ENCODE results near the gene OTOL1. TPM values are rescaled to one million over a fixed set of nuclear protein-coding genes. Genes with fewer than 3 reads are reported as not detected.

OTOL1 gene
- polyA plus RNA-seq, 3 donors: not detected

DNA sequence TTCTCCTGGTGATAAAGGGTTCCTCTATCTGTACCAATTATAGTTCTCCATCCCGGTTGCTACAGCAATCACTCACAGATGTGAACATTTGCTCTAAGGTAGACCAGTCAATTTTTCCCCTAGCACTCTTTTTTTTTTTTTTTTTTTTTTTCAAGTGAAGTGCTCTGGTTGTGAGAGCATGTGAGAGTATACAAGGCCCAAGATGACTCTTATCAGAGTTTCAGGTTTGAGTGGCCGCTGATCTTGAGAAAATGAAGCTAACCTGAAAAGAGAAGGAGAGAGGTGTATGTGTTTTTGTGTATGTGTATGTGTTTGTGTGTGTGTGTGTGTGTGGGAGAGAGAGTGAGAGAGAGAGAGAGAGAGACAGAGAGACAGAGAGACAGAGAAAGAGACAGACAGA is 44.4 kb upstream of the OTOL1 start:
- no peak overlapping the region for H3K9ac ChIP-seq (ENCODE audit: insufficient read depth, low read length, poor library complexity, severe bottlenecking)
- intact Hi-C loops (cut with micrococcal nuclease): no loop called here
- H3K4me3 Mint-ChIP-seq: no peak overlapping the region
- DNase-seq: no peak
- 100% methylated on average over 1 of the region's 2 CpGs for WGBS (ENCODE audit: insufficient coverage)
- no peaks in the 10 kb centered on the region for H3K36me3 ChIP-seq (replicated peaks in 1 of 2; ENCODE audit: control insufficient read depth in 1 of 2, insufficient read depth in 2 of 2, low read length in 2 of 2)
- H3K79me2 ChIP-seq (ENCODE audit: insufficient read depth, low read length): no peaks in the 10 kb centered on the region
- H3K9me3 Mint-ChIP-seq: peaks cover 0 to 6% (median under 1%) of the 10 kb centered on the region in 7 donors
- no peaks in the 10 kb centered on the region for H3K4me1 ChIP-seq (ENCODE audit: control insufficient read depth in 1 of 2, insufficient read depth in 2 of 2, low read length in 2 of 2)
- no peak overlapping the region for H3K27ac Mint-ChIP-seq
- no peaks in the 10 kb centered on the region for H3K36me3 Mint-ChIP-seq
- H4K20me1 ChIP-seq (ENCODE audit: insufficient read depth, low read length): no peaks in the 10 kb centered on the region
- no peak overlapping the region for H3K4me3 ChIP-seq (replicated peaks in 1 of 3; ENCODE audit: low read depth in 2 of 3, low read length in 3 of 3)
- H3K4me1 Mint-ChIP-seq: no peaks in the 10 kb centered on the region
- H3K9me3 ChIP-seq (replicated peaks in 1 of 2; ENCODE audit: control insufficient read depth in 1 of 2, insufficient read depth in 1 of 2, low read length in 2 of 2): no peaks in the 10 kb centered on the region
- H2AFZ ChIP-seq (ENCODE audit: insufficient read depth, low read depth, low read length, poor library complexity, severe bottlenecking): no peak overlapping the region
- no peaks in the 10 kb centered on the region for H3K27me3 ChIP-seq (ENCODE audit: control insufficient read depth in 2 of 2, insufficient read depth in 2 of 2, low read length in 2 of 2)
- no peak overlapping the region for H3K27ac ChIP-seq (ENCODE audit: low read depth in 1 of 2, low read length in 2 of 2)
- peaks cover 0 to 1% (median 0%) of the 10 kb centered on the region in 3 donors for H3K27me3 Mint-ChIP-seq (ENCODE audit: low read depth in 3 of 3)
- TF ChIP-seq, protein P1, sequence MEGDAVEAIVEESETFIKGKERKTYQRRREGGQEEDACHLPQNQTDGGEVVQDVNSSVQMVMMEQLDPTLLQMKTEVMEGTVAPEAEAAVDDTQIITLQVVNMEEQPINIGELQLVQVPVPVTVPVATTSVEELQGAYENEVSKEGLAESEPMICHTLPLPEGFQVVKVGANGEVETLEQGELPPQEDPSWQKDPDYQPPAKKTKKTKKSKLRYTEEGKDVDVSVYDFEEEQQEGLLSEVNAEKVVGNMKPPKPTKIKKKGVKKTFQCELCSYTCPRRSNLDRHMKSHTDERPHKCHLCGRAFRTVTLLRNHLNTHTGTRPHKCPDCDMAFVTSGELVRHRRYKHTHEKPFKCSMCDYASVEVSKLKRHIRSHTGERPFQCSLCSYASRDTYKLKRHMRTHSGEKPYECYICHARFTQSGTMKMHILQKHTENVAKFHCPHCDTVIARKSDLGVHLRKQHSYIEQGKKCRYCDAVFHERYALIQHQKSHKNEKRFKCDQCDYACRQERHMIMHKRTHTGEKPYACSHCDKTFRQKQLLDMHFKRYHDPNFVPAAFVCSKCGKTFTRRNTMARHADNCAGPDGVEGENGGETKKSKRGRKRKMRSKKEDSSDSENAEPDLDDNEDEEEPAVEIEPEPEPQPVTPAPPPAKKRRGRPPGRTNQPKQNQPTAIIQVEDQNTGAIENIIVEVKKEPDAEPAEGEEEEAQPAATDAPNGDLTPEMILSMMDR (IDR thresholded peaks at IDR 0.05): no peak
- H3K4me2 ChIP-seq (replicated peaks; ENCODE audit: extremely low read depth, low read length, poor library complexity, severe bottlenecking): no peak overlapping the region

DNA sequence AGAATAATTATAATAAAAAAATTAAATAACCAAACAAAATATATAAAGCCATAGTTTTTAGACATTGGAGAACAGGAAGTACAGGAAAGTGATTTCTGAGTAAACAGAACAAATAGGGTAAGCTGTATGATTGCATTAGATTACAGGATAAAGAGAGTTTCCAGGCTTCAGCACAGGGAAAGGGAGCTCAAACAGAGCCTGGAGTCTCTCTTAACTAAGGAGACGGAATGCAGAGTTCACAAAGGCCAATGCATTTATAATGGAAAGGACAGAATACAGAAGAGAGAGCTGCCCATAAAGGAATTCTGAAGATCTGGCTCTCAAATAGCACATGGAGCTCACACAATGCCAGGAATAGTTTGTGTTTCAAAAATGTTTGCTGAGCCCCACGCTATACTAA is 42.0 kb upstream of the OTOL1 start:
- Histone ChIP-seq H3K4me2 (replicated peaks; ENCODE audit: extremely low read depth, low read length, poor library complexity, severe bottlenecking) (no peak overlapping the region), H3K4me1 (ENCODE audit: control insufficient read depth in 1 of 2, insufficient read depth in 2 of 2, low read length in 2 of 2) (no peaks in the 10 kb centered on the region), H3K27me3 (ENCODE audit: control insufficient read depth in 2 of 2, insufficient read depth in 2 of 2, low read length in 2 of 2) (no peaks in the 10 kb centered on the region), H3K27ac (ENCODE audit: low read depth in 1 of 2, low read length in 2 of 2) (no peak overlapping the region), H3K36me3 (replicated peaks in 1 of 2; ENCODE audit: control insufficient read depth in 1 of 2, insufficient read depth in 2 of 2, low read length in 2 of 2) (no peaks in the 10 kb centered on the region), H3K9me3 (replicated peaks in 1 of 2; ENCODE audit: control insufficient read depth in 1 of 2, insufficient read depth in 1 of 2, low read length in 2 of 2) (no peaks in the 10 kb centered on the region), H3K9ac (ENCODE audit: insufficient read depth, low read length, poor library complexity, severe bottlenecking) (no peak overlapping the region), H4K20me1 (ENCODE audit: insufficient read depth, low read length) (no peaks in the 10 kb centered on the region), H3K79me2 (ENCODE audit: insufficient read depth, low read length) (no peaks in the 10 kb centered on the region), H2AFZ (ENCODE audit: insufficient read depth, low read depth, low read length, poor library complexity, severe bottlenecking) (no peak overlapping the region), H3K4me3 (replicated peaks in 1 of 3; ENCODE audit: low read depth in 2 of 3, low read length in 3 of 3) (no peak overlapping the region)
- H3K27ac Mint-ChIP-seq: no peak overlapping the region
- no peaks in the 10 kb centered on the region for H3K36me3 Mint-ChIP-seq
- no peak for DNase-seq
- WGBS (ENCODE audit: insufficient coverage): 67% methylated on average over 1 of the region's 2 CpGs
- intact Hi-C loops (cut with micrococcal nuclease): no loop called here
- peaks cover 0 to 1% (median 0%) of the 10 kb centered on the region in 3 donors for H3K27me3 Mint-ChIP-seq (ENCODE audit: low read depth in 3 of 3)
- TF ChIP-seq, protein P1 (IDR thresholded peaks at IDR 0.05): no peak
- H3K4me1 Mint-ChIP-seq: no peaks in the 10 kb centered on the region
- peaks cover 0 to 5% (median 1%) of the 10 kb centered on the region in 7 donors for H3K9me3 Mint-ChIP-seq
- no peak overlapping the region for H3K4me3 Mint-ChIP-seq

All from CD14-positive monocyte (primary cell).